Motor neuron (in vitro differentiated cells): Measurements from ENCODE around the gene IGFBP5. TPM values are rescaled to one million over a fixed set of nuclear protein-coding genes. Genes with fewer than 3 reads are reported as not detected.

Experiments used
- ATAC-seq, 8 experiments: fragments of 200-7000 bp; cut with Tn5 transposase; replicated peaks in 6 of 8; 2 replicates each; pipeline ENCODE4 v1.8.0; 2021; ENCODE audit warnings: mild to moderate bottlenecking in 8 of 8, moderate library complexity in 8 of 8
- H3K27ac ChIP-seq, 2 donors: fragments of 250-450 bp; sonication (Bioruptor Pico); 2 replicates each; pipeline ENCODE4 v1.9.0; 2021; ENCODE audit warnings: antibody characterized with exemption in 2 of 2, mild to moderate bottlenecking in 2 of 2, moderate library complexity in 1 of 2
- H3K4me1 ChIP-seq, 2 donors: fragments of 250-450 bp; sonication (Bioruptor Pico); replicated peaks in 1 of 2; 2 replicates each; pipeline ENCODE4 v1.6.1; 2021; ENCODE audit warnings: antibody characterized with exemption in 2 of 2, mild to moderate bottlenecking in 2 of 2, moderate library complexity in 1 of 2
- H3K4me3 ChIP-seq, 5 donors: fragments of 250-450 bp; sonication (Bioruptor Pico); 2 replicates each; pipeline ENCODE4 v1.9.0; 2021; ENCODE audit warnings: antibody characterized with exemption in 5 of 5, mild to moderate bottlenecking in 5 of 5, moderate library complexity in 4 of 5
- WGBS, 10 experiments: fragments of 450-650 bp; shearing (Covaris generic); methylation state at CpG; one replicate each; pipeline ENCODE4 v1.0.0; 2022; 5-methylcytosine and 5-hydroxymethylcytosine counted together
- in situ Hi-C, 9 experiments: fragments of 400-800 bp; cut with MboI; loops; one replicate each; pipeline ENCODE4 v1.15.0; 2021; ENCODE audit warnings: low sequenced_read_pairs in 9 of 9, low pct_unique_long_range_greater_than_20kb in 2 of 9; ENCODE audit not compliant: unreplicated experiment in 9 of 9
- total RNA-seq, 8 experiments: library from RNA; unstranded; fragments of 300-600 nt; gene quantifications; 2 replicates each; pipeline versions ENCODE4 v1.2.3 to v1.2.4, GENCODE V29; 2022

Gene IGFBP5
- total RNA-seq, 8 experiments from 2014 or later = 3.3 to 975 (median 37.8) TPM

DNA sequence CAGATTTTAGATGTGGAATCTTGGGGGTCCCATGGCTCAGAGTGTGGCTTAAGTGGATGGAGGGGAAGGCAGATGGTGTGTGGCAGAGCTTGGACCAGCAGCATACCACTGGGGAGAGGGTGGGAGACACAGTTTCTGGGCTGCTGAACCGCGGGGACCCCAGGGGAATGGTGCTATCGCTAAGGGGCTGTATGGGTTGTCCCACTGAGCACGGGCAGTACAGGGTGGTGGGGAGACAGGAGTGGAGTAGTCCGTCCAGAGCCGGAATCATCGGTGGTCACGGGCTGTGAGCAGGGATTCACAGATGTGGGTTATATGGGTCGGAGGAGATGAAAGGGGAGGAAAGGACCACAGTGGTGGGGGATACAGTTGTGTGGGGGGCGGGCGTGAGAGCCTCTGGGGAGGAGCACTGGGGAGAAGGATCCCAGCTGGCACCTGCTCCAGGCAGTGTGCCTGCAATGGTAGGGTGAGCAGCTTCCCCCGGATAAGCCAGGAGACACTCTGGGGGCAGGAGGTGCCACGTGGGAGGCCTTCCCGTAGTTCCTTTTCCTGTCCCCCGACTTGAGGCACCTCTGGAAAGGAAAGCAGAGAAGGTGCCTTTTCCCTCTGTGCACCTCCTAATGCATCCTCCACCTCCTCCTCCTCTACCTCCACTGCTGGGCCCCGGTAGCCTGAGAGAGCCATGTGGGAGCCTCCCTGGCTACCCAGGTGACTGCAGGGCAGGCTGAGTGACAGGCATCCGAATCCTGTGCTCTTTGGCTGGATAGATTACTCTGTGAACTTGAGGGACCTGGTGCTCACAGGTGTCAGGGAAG lies 24.9 kb downstream of the IGFBP5 start:
- in situ Hi-C loops = loop anchor here in 2 of 9 experiments (25.0 kb wide), 1 partner anchor 158 kb away; no protein-coding TSS in a partner anchor
- H3K27ac ChIP-seq = no peak overlapping the region
- WGBS, 10 experiments = 96 to 100% methylated on average over 1 to 5 of the region's 17 CpGs; no CpG with 5 or more reads in 8 of the 10 experiments
- no peak overlapping the region for H3K4me3 ChIP-seq
- peak in 2 of 8 experiments; percentile 5 to 8 for ATAC-seq
- peaks cover 5 to 9% of the 10 kb centered on the region in 2 donors for H3K4me1 ChIP-seq

DNA sequence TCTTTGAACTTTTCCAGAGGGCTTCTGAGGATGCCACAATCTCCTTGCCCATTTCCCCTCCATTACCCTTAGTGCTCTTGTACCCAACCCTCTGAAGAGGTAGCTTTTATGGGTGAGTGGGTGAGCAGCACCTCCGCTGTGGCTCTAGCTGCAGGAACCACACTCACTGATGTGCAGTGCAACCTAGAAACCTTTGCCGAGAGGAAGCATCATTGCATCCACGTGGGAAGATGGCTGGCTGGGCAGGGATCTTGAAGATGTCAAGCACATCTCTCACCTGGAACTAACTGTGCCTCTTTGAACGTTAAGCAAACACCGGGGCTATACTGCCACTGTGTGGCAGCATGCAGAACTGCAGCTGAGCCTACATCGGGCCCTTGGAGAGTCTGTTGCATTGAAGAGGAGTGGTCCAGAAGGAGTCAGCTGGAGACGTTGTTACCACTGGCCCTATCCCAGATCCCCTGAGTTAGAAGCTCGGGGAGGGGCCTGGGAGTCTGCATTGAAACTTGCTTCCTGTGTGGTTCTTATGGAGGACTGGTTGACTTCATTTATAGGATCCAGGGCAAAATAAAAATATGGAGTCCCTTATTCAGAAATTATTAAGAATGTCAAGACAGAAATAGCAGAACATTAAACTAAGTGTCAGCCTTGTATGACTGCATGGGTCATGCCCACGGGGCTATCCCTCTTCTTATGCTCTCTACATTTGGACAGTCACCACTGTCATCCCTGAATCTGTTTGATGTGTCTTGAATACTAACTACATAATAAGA lies 28.7 kb downstream of the IGFBP5 start:
- 0 to 17% (median 4%) methylated on average over 1 to 7 of the region's 9 CpGs; no CpG with 5 or more reads in 3 of the 10 experiments for WGBS, 10 experiments
- H3K27ac ChIP-seq = no peak overlapping the region
- H3K4me3 ChIP-seq = no peak overlapping the region
- in situ Hi-C loops = loop anchor here (5.0 to 25.0 kb wide), 3 partner anchors 149 to 154 kb away; no protein-coding TSS in a partner anchor
- ATAC-seq = peak; percentile 53 to 86 (median 80)
- H3K4me1 ChIP-seq = peaks cover 19 to 20% of the 10 kb centered on the region in 2 donors

DNA sequence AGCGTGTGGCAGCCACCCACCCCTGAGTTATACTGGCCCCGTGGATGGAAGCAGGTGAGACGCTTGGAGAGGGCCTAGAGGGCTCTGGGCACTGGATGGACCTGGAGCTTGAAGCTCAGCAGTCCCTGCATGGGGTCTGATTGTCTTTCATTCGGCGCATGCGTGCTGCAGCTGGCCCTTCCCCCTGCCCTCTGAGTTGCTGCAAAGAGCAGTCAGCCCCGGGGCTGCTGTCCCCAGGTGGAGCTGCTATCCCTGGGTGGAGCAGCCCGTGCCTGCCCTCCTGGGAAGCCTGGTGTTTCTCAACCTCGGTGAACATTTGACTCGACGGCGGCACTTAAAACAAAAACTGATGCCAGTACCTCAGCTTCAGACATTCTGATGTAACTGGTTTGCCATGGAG lies 29.6 kb downstream of the IGFBP5 start:
- peak overlapping the region in 1 of 2 donors; percentile 12 for H3K27ac ChIP-seq
- peaks cover 19 to 20% of the 10 kb centered on the region in 2 donors for H3K4me1 ChIP-seq
- in situ Hi-C loops = loop anchor here (5.0 to 25.0 kb wide), 3 partner anchors 148 to 153 kb away; no protein-coding TSS in a partner anchor
- WGBS, 10 experiments = 0 to 58% (median 33%) methylated on average over 1 to 4 of the region's 12 CpGs; no CpG with 5 or more reads in 5 of the 10 experiments
- ATAC-seq = peak in 6 of 8 experiments; percentile 12 to 77 (median 73)
- no peak overlapping the region for H3K4me3 ChIP-seq

DNA sequence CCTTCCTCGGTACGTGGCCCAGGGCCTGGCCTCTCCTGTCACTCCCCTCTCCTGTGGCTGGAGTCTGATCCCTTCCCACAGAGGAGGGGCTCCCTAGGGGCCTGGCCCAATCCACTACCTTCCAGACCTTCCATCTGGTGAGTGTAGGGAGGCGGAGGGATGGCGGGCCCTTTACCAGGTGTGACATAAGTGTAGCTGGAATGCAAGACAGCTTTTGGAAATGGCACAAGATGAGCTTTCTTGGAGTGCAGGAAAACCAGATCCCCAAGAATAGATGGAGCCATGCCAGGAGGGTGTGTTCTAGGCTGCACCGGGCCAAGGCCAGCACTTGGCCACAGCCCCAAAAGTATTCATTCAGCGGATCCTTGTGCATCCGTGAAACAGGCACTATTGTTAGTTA lies 30.1 kb downstream of the IGFBP5 start:
- peak in 7 of 8 experiments; percentile 1 to 38 (median 6) for ATAC-seq
- Histone ChIP-seq H3K27ac (peak overlapping the region in 1 of 2 donors; percentile 9), H3K4me3 (no peak overlapping the region), H3K4me1 (peaks cover 19 to 20% of the 10 kb centered on the region in 2 donors)
- WGBS, 10 experiments = 0 to 63% (median 56%) methylated on average over 1 to 5 of the region's 7 CpGs; no CpG with 5 or more reads in 6 of the 10 experiments
- in situ Hi-C loops = loop anchor here (5.0 to 25.0 kb wide), 3 partner anchors 148 to 153 kb away; no protein-coding TSS in a partner anchor

DNA sequence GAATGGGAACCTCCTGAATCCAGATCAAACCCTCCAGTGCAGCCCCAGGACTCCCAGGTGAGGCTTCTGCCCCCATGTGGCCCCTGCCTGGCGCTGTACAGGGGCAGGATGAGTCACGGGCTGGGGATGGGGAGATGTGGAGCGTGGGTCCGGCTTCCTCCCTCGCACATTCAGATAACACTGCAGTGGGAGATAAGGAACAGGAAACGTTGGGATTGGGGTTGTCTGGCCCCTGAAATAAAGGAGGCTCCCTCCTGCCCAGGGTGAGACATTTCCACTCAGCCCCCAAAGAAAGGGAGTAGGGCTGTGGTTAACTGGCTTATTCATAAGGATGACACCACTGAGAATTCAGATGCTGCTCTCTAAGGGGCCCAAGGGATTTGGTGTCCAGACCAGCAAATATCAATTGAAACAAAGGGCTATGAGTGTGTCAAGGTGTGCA lies 30.7 kb downstream of the IGFBP5 start:
- Histone ChIP-seq H3K27ac (peak overlapping the region in 1 of 2 donors; percentile 9), H3K4me1 (peaks cover 20% of the 10 kb centered on the region in 2 donors), H3K4me3 (no peak overlapping the region)
- 50 to 71% (median 64%) methylated on average over 1 to 4 of the region's 6 CpGs; no CpG with 5 or more reads in 7 of the 10 experiments for WGBS, 10 experiments
- in situ Hi-C loops = loop anchor here (5.0 to 25.0 kb wide), 3 partner anchors 147 to 152 kb away; no protein-coding TSS in a partner anchor
- ATAC-seq = peak in 4 of 8 experiments; percentile 4 to 28 (median 22)

DNA sequence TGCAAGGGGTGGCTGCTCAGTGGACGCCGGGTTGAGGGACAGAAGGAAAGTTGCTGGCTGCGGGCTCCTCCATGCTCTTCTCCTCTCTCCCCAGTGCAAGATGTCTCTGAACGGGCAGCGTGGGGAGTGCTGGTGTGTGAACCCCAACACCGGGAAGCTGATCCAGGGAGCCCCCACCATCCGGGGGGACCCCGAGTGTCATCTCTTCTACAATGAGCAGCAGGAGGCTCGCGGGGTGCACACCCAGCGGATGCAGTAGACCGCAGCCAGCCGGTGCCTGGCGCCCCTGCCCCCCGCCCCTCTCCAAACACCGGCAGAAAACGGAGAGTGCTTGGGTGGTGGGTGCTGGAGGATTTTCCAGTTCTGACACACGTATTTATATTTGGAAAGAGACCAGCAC lies 31.5 kb downstream of the IGFBP5 start:
- 60 to 100% (median 95%) methylated on average over 2 to 4 of the region's 18 CpGs; no CpG with 5 or more reads in 6 of the 10 experiments for WGBS, 10 experiments
- in situ Hi-C loops = loop anchor here in 8 of 9 experiments (10.0 to 25.0 kb wide), 2 partner anchors 149 to 152 kb away; no protein-coding TSS in a partner anchor
- Histone ChIP-seq H3K4me1 (peaks cover 20 to 28% of the 10 kb centered on the region in 2 donors), H3K4me3 (no peak overlapping the region), H3K27ac (no peak overlapping the region)
- ATAC-seq = no peak

DNA sequence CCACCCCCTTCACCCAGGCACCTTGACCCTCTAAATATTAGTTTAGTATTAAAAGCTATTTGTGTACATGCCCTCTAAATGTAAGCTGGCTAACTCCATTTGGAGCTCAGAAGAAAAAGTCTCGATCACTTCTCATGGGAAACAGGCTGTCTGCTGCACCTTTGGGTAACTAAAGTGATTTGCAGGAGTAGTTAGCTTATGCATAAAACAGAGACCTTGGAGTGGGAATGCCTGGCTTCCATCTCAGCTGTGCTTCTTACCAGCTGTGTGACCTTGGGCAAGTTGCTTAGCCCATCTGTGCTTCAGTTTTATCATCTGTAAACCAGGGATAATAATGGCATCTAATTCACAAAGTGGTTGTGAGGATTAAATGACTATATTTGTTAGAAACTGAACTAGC lies 32.2 kb downstream of the IGFBP5 start:
- in situ Hi-C loops = loop anchor here in 8 of 9 experiments (10.0 to 25.0 kb wide), 2 partner anchors 148 to 151 kb away; no protein-coding TSS in a partner anchor
- peaks cover 20 to 30% of the 10 kb centered on the region in 2 donors for H3K4me1 ChIP-seq
- 80 to 100% (median 95%) methylated on average over 1 of the region's 1 CpG; no CpG with 5 or more reads in 6 of the 10 experiments for WGBS, 10 experiments
- H3K27ac ChIP-seq = no peak overlapping the region
- ATAC-seq = no peak
- no peak overlapping the region for H3K4me3 ChIP-seq

DNA sequence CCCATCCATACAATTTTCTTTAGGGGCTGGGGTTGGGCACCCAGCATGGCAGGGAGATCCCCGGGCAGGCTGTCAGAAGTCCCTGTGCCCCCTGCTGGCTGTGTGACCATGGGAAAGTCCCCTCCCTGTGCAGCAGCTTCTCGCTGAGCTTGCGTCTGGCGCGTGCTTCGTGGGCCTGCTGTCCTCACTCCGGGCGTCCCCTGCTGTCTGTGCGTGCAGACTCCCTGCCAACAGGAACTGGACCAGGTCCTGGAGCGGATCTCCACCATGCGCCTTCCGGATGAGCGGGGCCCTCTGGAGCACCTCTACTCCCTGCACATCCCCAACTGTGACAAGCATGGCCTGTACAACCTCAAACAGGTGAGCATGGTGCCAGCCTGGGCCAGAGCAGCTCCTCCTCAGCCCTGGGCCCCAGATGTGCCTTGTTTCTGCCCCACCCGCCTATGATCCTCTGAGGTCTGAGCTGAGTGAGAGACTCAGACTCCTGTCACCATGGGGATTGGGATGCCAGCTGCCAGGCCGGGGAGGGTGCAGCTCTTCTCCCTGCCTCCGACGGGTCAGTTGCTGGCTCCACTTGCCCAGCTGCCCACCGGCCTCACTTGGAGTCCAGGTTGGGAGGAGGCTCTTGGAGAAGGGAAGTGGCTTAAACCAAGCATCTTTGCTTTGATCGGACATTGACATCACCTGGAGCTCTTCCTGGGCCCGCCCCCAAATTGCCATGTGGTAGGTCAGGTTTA lies 33.5 kb downstream of the IGFBP5 start:
- no peak overlapping the region for H3K27ac ChIP-seq
- 50 to 100% (median 100%) methylated on average over 1 to 3 of the region's 20 CpGs; no CpG with 5 or more reads in 4 of the 10 experiments for WGBS, 10 experiments
- peak in 1 of 8 experiments; percentile 15 for ATAC-seq
- in situ Hi-C loops = loop anchor here in 8 of 9 experiments (10.0 to 25.0 kb wide), 2 partner anchors 147 to 150 kb away; no protein-coding TSS in a partner anchor
- no peak overlapping the region for H3K4me3 ChIP-seq
- H3K4me1 ChIP-seq = peaks cover 20 to 41% of the 10 kb centered on the region in 2 donors

DNA sequence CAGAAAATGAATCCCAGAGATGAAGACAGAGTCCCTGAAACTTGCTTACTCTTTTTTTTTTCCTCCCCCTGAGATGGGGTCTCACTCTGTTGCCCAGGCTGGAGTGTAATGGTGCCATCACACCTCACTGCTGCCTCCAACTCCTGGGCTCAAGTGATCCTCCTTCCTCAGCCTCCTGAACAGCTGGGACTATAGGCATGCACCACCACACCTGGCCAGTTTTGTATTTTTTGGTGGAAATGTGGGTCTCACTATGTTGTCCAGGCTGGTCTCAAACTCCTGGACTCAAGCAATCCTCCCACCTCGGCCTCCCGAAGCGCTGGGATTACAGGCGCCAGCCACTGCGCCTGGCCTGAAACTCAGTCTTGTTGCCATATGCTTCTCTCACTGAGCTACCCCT lies 34.3 kb downstream of the IGFBP5 start:
- H3K4me3 ChIP-seq = no peak overlapping the region
- peaks cover 17 to 41% of the 10 kb centered on the region in 2 donors for H3K4me1 ChIP-seq
- WGBS, 10 experiments = 100% methylated on average over 1 of the region's 5 CpGs; no CpG with 5 or more reads in 9 of the 10 experiments
- H3K27ac ChIP-seq = no peak overlapping the region
- ATAC-seq = no peak
- in situ Hi-C loops = loop anchor here in 8 of 9 experiments (10.0 to 25.0 kb wide), 2 partner anchors 146 to 149 kb away; no protein-coding TSS in a partner anchor

DNA sequence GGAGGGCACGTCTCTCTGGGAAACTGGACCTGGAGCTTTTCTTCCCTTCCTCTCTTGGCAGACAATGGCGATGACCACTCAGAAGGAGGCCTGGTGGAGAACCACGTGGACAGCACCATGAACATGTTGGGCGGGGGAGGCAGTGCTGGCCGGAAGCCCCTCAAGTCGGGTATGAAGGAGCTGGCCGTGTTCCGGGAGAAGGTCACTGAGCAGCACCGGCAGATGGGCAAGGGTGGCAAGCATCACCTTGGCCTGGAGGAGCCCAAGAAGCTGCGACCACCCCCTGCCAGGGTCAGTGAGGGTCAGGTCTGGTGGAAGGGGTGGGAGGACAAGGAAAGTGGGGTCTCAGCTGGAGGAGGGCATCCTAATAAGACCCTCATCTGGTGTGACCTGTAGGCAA lies 34.9 kb downstream of the IGFBP5 start:
- ATAC-seq = no peak
- H3K4me1 ChIP-seq = peaks cover 11 to 36% of the 10 kb centered on the region in 2 donors
- H3K27ac ChIP-seq = no peak overlapping the region
- in situ Hi-C loops = loop anchor here in 8 of 9 experiments (10.0 to 25.0 kb wide), 2 partner anchors 146 to 148 kb away; no protein-coding TSS in a partner anchor
- no peak overlapping the region for H3K4me3 ChIP-seq
- WGBS, 10 experiments = 53 to 100% (median 82%) methylated on average over 2 to 7 of the region's 10 CpGs; no CpG with 5 or more reads in 6 of the 10 experiments

DNA sequence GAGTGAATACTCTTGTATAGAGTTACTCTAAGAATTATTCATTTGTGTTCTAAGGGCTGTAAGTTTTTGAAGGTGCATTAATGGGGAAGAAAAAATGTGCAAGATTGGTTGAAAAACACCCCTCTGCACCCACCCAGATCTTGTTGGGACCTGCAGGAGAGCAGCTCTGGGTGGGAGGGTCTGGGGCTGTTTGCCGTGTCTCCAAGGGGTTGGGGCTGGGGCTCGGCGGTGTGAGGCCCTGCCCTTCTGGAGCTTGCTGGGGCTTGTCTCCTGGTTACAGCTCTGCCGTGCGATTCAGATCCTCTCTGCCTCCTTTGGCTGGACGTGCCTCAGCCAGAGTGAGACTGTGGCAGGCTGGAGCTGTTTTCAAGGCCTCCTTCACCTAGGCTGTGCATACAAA lies 36.1 kb downstream of the IGFBP5 start:
- in situ Hi-C loops = loop anchor here in 2 of 9 experiments (25.0 kb wide), 1 partner anchor 147 kb away; no protein-coding TSS in a partner anchor
- peak in 5 of 8 experiments; percentile 55 to 88 (median 79) for ATAC-seq

More for the DNA sequence above, 36.1 kb downstream of the IGFBP5 start:
- H3K27ac ChIP-seq = peak overlapping the region in 1 of 2 donors; percentile 59
- H3K4me3 ChIP-seq = no peak overlapping the region
- WGBS, 10 experiments = 50 to 100% methylated on average over 1 of the region's 6 CpGs; no CpG with 5 or more reads in 8 of the 10 experiments
- peaks cover 0 to 24% of the 10 kb centered on the region in 2 donors for H3K4me1 ChIP-seq
